Lung microvascular endothelial cell (primary cell): ENCODE data around the gene TNFRSF9. TPM values are rescaled to one million over a fixed set of nuclear protein-coding genes. Genes with fewer than 3 reads are reported as not detected.
A peak's percentile ranks its signal among the peaks of the same experiment; 100 is the strongest.
"Not testable (repeated sequence)": the region's sequence is repeated elsewhere in the genome, so short reads cannot be mapped to it uniquely, and the experiment has no call there.

Experiments used
- DNase-seq, 2 donors: peaks; one replicate each; pipeline versions ENCODE4 v3.0.0 to v3.0.0-alpha.2; 2010; ENCODE audit warnings: low read depth in 2 of 2
- total RNA-seq: library from RNA; depleted of rRNA; stranded (reverse); fragments of >200 nt; gene quantifications from 2 replicates; pipeline ENCODE4 v1.2.1, GENCODE V29; 2014

Gene TNFRSF9
- total RNA-seq = under 0.01 TPM in 2 replicates

DNA sequence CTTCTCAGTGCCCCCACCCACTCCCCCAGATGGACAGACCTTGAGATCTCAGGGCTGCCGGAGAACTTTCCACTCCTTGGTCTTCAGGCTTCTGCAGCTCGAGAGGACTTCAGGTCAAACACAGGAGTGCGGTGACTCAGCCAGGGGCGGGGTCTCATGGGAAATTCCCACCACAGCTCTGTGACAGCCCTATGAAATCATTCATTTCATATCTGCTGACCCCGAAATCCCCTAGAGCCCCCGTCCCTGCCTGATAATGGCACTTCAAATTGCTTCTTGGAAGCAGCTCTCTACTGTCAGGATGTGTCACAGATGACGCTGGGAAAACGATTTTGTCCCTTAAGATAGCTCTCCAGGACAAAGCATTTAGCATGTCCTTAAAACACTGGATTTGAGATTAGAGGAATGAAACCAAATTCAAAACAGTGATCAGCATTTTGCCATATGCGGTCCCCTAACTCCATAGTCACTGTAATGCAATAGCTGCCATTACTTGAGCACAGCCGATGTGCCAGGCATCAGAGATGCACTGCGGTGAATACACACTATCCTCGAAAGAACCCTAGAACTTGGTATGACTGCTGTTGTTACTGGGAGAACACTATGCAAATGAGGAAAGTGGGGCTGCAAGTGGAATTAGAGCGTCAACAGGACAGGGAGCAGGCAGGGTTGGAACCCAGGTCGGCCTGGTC, at the start of gene TNFRSF9:
Gene TNFRSF9 (minus strand): TSS at position 95 of the 692 bp plus-strand sequence. CDS start 845 bp downstream, outside the sequence.
- peak; percentile 21 to 67 for DNase-seq

GRCh38 chr1:7989762-7990428, 49.3 kb upstream of the TNFRSF9 start:
- no peak for DNase-seq

- no peak for DNase-seq
Observed at GRCh38 chr1:7988576-7988975, 47.9 kb upstream of the TNFRSF9 start.

DNA sequence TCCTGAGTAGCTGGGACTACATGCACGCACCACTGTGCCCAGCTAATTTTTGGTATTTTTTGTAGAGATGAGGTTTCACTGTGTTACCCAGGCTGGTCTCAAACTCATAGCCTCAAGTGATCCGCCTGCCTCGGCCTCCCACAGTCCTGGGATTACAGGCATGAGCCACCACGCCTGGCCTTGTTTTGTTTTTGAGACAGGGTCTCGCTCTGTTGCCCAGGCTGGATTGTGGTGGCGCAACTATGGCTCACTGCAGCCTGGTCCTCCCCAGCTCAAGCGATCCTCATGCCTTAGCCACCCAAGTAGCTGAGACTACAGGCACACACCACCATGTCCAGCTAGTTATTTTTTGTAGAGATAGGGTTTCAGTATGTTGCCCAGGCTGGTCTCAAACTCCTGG, 46.9 kb upstream of the TNFRSF9 start:
- no peak for DNase-seq

- no peak for DNase-seq
Observed at GRCh38 chr1:7985851-7986612, 45.4 kb upstream of the TNFRSF9 start.

DNA sequence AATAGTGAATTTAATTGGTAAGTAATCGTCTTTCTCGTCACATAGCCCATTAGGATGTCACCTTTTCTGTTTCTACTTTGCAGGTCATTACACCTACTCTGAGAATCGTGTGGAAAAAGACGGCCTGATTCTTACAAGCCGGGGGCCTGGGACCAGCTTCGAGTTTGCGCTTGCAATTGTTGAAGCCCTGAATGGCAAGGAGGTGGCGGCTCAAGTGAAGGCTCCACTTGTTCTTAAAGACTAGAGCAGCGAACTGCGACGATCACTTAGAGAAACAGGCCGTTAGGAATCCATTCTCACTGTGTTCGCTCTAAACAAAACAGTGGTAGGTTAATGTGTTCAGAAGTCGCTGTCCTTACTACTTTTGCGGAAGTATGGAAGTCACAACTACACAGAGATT, 44.2 kb upstream of the TNFRSF9 start:
- DNase-seq = no peak

DNA sequence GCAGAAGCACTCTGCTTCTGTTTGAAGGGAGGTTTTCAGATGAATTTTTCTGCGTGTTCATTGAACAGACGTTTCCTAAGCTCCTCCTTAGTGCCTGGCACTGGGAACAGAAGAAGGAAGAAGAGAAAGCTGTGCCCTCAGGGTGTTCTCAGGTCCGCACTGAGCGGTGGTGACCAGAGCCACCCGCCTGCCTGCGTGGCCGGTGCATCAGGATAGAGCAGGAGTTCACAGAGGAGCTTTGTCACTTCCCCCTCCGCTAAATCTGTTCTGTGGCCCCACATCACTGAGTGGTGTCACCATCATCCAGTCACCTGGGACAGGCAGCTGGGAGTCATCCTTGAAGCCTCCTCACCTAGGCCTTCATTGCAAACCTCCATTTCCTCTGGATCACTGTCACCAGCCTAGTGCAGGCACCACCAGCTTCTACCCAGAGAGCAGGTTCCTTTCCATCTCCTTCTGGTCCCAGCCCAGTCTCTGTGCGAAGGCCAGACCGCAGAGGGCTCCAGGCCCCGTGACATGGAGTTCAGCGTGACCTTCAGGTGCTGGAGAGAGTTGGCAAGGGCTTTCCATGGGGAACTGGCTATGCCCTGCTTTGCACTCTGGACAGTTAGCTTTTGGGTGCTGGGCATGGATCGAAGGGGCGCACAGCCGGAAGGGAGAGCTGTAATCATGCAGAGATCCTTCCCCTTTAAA, 42.6 kb upstream of the TNFRSF9 start:
- DNase-seq = no peak

DNA sequence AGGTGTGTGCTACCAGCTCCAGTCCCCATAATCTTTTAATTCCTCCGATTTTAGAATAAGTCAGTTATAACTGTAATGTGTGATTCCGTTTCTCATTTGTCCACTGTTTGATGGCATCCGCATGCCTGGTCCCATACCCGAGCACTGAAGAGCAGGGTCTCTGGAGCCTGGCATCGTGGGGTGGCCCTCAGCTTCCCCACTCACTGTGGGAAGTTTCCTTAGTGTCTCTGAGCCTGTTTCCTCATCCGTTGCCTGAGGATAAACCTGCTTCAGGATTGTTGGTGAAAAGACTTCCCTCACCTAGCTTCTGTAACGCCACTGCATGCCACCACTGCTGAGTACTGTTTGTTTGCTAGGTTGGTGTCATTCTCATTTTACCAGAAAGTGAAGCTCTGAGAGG, 40.3 kb upstream of the TNFRSF9 start:
- no peak for DNase-seq

GRCh38 chr1:7975212-7975865, 34.7 kb upstream of the TNFRSF9 start:
- DNase-seq = peak; percentile 84

GRCh38 chr1:7973086-7973485, 32.4 kb upstream of the TNFRSF9 start:
- DNase-seq = no peak

DNA sequence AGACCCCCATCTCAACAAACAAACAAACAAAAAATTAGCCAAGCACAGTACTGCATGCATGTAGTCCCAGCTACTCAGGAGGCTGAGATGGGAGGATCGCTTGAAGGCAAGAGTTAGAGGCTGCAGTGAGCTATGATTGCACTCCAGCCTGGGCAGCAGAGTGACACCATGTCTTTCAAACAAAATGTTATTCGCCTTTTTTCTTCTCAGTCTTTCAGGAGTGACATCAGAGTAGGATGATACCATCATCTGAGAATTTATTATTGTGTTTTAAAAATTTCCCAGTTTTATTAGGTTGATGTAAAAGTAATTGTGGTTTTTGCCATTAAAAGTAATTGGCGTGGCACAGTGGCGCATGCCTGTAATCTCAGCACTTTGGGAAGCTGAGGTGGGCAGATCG, 31.6 kb upstream of the TNFRSF9 start:
- DNase-seq = no peak

GRCh38 chr1:7971024-7971423, 30.4 kb upstream of the TNFRSF9 start:
- DNase-seq = peak in 1 of 2 donors; percentile 76

- DNase-seq = no peak
Observed at GRCh38 chr1:7970246-7970645, 29.6 kb upstream of the TNFRSF9 start.

- no peak for DNase-seq
Observed at GRCh38 chr1:7967651-7968050, 27.0 kb upstream of the TNFRSF9 start.

DNA sequence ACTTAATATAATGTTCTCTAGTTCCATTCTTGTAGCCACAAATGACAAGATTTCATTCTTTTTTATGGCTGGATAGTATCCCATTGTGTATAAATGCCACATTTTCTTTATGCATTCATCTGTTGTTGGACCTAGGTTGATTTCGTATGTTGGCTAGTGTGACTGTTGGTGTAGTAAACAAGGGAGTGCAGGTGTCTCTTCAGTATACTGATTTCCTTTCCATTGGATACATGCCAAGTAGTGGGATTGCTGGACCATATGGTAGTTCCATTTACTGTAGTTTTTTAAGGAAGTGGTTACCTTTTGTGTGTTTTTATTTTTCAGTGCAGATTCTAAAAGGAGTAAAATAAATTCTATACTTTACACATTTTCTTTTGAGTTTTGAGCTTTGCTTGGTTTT, 26.6 kb upstream of the TNFRSF9 start:
- DNase-seq = peak in 1 of 2 donors; percentile 48

DNA sequence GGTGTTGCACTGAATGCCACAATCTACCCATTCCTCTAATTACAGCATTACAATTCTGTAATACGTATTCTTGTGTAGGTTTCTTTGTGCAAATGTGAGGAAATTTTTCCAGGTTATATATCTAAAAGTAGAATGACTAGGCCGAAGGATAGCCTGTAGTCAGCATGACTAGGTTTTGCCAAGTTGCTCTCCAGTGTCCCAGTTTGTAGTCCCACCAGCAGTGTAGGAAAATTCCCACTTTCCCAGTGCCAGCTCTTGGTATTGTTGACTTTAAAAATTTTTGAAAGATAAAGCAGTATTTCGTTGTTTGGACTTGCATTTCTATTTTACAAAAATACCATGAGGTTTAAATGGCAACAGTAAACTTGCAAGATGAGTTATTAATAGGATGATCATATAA, 23.8 kb upstream of the TNFRSF9 start:
- DNase-seq = peak in 1 of 2 donors; percentile 58

GRCh38 chr1:7963841-7964240, 23.2 kb upstream of the TNFRSF9 start:
- DNase-seq = not testable (repeated sequence)

GRCh38 chr1:7963378-7963730, 22.7 kb upstream of the TNFRSF9 start:
- DNase-seq = not testable (repeated sequence)

DNA sequence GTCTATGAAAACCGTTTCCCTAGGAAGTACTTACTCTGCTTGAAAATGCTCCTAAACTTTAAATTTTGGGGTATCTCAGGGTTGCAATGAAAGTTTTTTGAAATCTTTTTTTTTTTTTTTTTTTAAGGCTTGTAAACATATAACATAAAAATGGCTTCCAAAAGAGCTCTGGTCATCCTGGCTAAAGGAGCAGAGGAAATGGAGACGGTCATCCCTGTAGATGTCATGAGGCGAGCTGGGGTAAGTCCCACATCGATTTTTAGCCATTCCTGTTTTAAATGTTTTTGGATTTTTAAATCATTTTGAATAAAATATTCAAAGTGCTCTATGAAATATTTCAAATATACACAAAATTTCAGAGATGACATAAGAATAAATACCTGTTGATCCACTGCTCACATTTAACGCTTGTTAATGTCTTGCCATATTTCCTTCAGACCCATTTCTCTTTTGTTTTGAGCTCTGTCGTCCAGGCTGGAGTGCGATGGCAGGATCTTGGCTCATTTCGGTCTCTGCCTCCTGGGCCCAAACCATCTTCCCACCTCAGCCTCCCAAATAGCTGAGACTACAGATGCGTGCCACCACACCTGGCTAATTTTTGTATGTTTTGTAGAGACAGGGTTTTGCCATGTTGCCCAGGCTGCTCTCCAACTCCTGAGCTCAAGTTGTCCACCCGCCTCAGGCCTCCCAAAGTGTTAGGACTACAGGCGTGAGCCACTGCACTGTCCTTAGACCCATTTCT, 22.2 kb upstream of the TNFRSF9 start:
- no peak for DNase-seq

DNA sequence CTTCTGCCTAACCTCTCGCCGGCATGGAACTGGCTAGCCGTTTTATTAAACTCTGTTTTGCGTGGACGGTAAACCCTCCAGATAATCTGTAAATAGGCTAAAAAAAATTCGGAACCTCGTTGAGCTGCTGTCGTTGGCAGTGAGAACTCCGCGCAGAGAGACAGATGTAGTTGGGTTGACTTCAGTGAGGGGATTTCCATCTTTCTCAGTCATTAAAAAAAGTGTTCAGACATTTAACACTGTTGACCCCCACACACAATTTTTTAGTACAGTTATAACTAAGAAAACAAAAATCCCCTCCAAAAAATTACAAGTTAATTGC, 21.3 kb upstream of the TNFRSF9 start:
- no peak for DNase-seq
